Measurements from ENCODE around the gene ATXN1.
A peak's percentile ranks its signal among the peaks of the same experiment; 100 is the strongest.

Gene ATXN1

GRCh38 chr6:16582446-16583143 lies 178.7 kb downstream of the ATXN1 start:
- no peak for DNase-seq (ENCODE audit: extremely low spot score)
- POLR2A ChIA-PET, result no interaction called here
- TF ChIP-seq ELF4 (IDR thresholded peaks at IDR 0.05), result no peak
- no peak for TF ChIP-seq ZNF384 (IDR thresholded peaks at IDR 0.05)
- no peak for TF ChIP-seq NFRKB (IDR thresholded peaks at IDR 0.05)
- TF ChIP-seq, protein P1, sequence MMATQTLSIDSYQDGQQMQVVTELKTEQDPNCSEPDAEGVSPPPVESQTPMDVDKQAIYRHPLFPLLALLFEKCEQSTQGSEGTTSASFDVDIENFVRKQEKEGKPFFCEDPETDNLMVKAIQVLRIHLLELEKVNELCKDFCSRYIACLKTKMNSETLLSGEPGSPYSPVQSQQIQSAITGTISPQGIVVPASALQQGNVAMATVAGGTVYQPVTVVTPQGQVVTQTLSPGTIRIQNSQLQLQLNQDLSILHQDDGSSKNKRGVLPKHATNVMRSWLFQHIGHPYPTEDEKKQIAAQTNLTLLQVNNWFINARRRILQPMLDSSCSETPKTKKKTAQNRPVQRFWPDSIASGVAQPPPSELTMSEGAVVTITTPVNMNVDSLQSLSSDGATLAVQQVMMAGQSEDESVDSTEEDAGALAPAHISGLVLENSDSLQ (IDR thresholded peaks at IDR 0.05), result 0 out of 2 replicates have a peak, but pooled peaks have one; percentile 11
- CTCF ChIA-PET, result no interaction called here

DNA sequence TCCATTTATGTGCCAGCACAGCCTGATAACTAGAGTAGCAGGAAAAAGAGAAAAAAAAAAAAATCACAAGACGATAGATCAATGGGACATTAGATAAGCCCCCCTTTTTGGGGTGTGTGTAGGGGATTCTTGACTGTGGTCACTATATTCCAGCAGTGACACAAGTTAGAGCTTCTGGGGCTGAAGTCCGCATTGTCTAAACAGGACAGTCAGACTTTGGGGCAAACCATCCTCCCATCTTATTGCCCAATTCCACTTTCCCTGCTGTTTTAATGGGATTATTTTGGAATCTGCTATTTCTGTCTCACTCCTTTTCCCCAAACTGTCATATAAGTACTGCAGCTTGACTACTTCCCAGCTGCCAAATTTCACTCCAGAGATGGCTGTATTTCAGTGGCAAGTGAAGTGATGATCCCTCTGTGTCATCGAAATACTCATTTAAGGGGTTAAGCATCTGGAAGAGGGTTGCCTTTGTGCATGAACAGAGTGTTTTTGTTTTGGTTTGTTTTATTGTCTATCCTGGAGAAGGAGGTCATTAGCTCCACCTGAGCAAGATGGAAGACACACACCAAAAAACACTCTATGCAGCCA lies 182.5 kb downstream of the ATXN1 start:
- CTCF ChIA-PET, result no interaction called here

DNA sequence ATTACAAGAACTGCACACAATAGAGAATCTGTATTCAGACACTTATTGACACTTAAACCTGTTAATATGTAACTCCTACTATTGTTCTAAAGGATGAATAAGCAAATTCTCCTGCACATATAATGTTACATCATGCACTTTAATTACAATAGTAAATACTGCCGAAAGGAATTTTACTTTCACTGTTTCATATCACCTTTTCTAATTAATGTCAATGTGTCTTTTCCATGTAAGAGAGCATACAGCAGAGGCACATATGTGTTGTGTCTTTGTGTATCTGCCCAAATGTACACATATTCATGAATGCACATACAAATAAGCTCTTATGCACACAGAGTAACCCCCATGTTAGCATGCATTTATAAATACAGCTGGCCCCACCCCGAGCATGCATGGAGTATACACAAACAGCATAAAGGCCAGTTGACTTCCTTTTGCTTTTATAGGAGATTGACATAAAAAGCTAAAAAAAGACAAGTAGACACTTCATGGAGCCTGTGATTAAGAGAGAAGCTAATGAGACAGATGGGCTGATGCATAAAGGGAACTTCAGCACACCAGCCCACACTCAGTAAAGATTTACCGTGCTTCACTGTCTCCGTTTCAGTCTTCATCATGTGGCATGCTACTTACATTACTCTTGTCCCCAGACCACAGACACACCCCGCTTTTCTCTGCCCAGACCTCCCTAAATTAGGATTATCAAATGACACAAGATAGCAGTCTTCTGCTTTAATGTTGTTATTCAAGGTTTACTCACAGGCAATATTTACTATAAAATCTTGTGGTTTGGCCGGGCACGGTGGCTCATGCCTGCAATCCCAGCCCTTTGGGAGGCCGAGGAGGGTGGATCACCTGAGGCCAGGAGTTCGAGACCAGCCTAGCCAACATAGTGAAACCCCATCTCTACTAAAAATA lies 184.6 kb downstream of the ATXN1 start:
- CTCF ChIA-PET, result no interaction called here
- POLR2A ChIA-PET, result no interaction called here
- no peak for DNase-seq (ENCODE audit: extremely low spot score)
- TF ChIP-seq FOXM1 (IDR thresholded peaks at IDR 0.05; ENCODE audit: borderline replicate concordance), result no peak
- TF ChIP-seq FOXK2 (IDR thresholded peaks at IDR 0.05), result no peak
- TF ChIP-seq ZNF384 (IDR thresholded peaks at IDR 0.05), result no peak
- no peak for TF ChIP-seq TARDBP (IDR thresholded peaks at IDR 0.05)
- TF ChIP-seq HDGF (IDR thresholded peaks at IDR 0.05; ENCODE audit: borderline replicate concordance), result no peak
- no peak for TF ChIP-seq SUZ12 (IDR thresholded peaks at IDR 0.05)
- no peak for TF ChIP-seq FOXA1 (IDR thresholded peaks at IDR 0.05)
- no peak for TF ChIP-seq L3MBTL2 (conservative IDR thresholded peaks at IDR 0.05)
- no peak for TF ChIP-seq ELF4 (IDR thresholded peaks at IDR 0.05)
- no peak for TF ChIP-seq LEF1 (IDR thresholded peaks at IDR 0.05; ENCODE audit: borderline replicate concordance)

More for the DNA sequence above, 182.5 kb downstream of the ATXN1 start:
- DNase-seq (ENCODE audit: extremely low spot score), result no peak
- TF ChIP-seq SP1 (IDR thresholded peaks at IDR 0.05) (no peak), FOXA1 (IDR thresholded peaks at IDR 0.05) (no peak), L3MBTL2 (conservative IDR thresholded peaks at IDR 0.05) (no peak), LEF1 (IDR thresholded peaks at IDR 0.05; ENCODE audit: borderline replicate concordance) (no peak), FOXK2 (IDR thresholded peaks at IDR 0.05) (no peak), CTBP1 (IDR thresholded peaks at IDR 0.05; ENCODE audit: borderline replicate concordance) (no peak), NFRKB (IDR thresholded peaks at IDR 0.05) (no peak), ELF4 (IDR thresholded peaks at IDR 0.05) (no peak), BHLHE40 (IDR thresholded peaks at IDR 0.05; ENCODE audit: borderline replicate concordance) (no peak), SUZ12 (IDR thresholded peaks at IDR 0.05) (no peak), FOXM1 (IDR thresholded peaks at IDR 0.05; ENCODE audit: borderline replicate concordance) (no peak), HDGF (IDR thresholded peaks at IDR 0.05; ENCODE audit: borderline replicate concordance) (no peak)
- POLR2A ChIA-PET, result no interaction called here

GRCh38 chr6:16575655-16576054 lies 185.6 kb downstream of the ATXN1 start:
- ChIA-PET POLR2A (no interaction called here), CTCF (no interaction called here)
- no peak for TF ChIP-seq BHLHE40 (IDR thresholded peaks at IDR 0.05; ENCODE audit: borderline replicate concordance)
- no peak for TF ChIP-seq FOXM1 (IDR thresholded peaks at IDR 0.05; ENCODE audit: borderline replicate concordance)
- TF ChIP-seq FOXA1 (IDR thresholded peaks at IDR 0.05), result no peak
- no peak for TF ChIP-seq ELF4 (IDR thresholded peaks at IDR 0.05)
- no peak for DNase-seq (ENCODE audit: extremely low spot score)

- TF ChIP-seq CTBP1 (IDR thresholded peaks at IDR 0.05; ENCODE audit: borderline replicate concordance) (no peak), HDGF (IDR thresholded peaks at IDR 0.05; ENCODE audit: borderline replicate concordance) (no peak), TARDBP (IDR thresholded peaks at IDR 0.05) (no peak), ARNT (IDR thresholded peaks at IDR 0.05) (no peak), BHLHE40 (IDR thresholded peaks at IDR 0.05; ENCODE audit: borderline replicate concordance) (no peak), L3MBTL2 (conservative IDR thresholded peaks at IDR 0.05) (no peak), NFRKB (IDR thresholded peaks at IDR 0.05) (no peak), FOXK2 (IDR thresholded peaks at IDR 0.05) (no peak), LEF1 (IDR thresholded peaks at IDR 0.05; ENCODE audit: borderline replicate concordance) (no peak), SP1 (IDR thresholded peaks at IDR 0.05) (no peak), FOXM1 (IDR thresholded peaks at IDR 0.05; ENCODE audit: borderline replicate concordance) (no peak), SUZ12 (IDR thresholded peaks at IDR 0.05) (no peak), FOXA1 (IDR thresholded peaks at IDR 0.05) (no peak), ELF4 (IDR thresholded peaks at IDR 0.05) (no peak), ZNF384 (IDR thresholded peaks at IDR 0.05) (no peak)
- TF ChIP-seq, protein P1 (IDR thresholded peaks at IDR 0.05), result no peak
- ChIA-PET CTCF (no interaction called here), POLR2A (no interaction called here)
- DNase-seq (ENCODE audit: extremely low spot score), result no peak
Observed at GRCh38 chr6:16572943-16573342, 188.3 kb downstream of the ATXN1 start.

DNA sequence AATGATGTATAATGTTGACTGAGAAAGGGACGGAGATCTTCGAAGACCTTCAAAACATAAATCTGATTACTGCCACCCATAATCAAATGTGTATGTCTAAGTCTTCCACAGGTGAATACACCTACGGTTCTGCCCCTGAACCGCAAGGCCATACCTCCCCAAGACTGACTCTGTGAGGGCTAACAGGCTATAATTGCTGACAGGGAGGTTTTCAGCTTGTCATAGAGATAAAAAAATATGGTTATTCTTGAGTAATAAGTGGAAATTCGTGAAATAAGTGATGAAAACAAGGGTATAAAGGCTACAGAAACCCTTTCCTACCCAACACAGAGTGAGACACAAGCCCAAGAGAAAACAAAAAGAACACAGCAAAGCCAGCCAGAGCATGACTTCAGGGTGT lies 188.9 kb downstream of the ATXN1 start:
- CTCF ChIA-PET, result no interaction called here
- POLR2A ChIA-PET, result no interaction called here
- no peak for DNase-seq (ENCODE audit: extremely low spot score)
- TF ChIP-seq L3MBTL2 (conservative IDR thresholded peaks at IDR 0.05), result no peak
- no peak for TF ChIP-seq ZNF384 (IDR thresholded peaks at IDR 0.05)
- no peak for TF ChIP-seq NFRKB (IDR thresholded peaks at IDR 0.05)
- TF ChIP-seq SP1 (IDR thresholded peaks at IDR 0.05), result no peak
- TF ChIP-seq FOXA1 (IDR thresholded peaks at IDR 0.05), result no peak
- TF ChIP-seq HDGF (IDR thresholded peaks at IDR 0.05; ENCODE audit: borderline replicate concordance), result no peak
- no peak for TF ChIP-seq SUZ12 (IDR thresholded peaks at IDR 0.05)
- TF ChIP-seq, protein P1 (IDR thresholded peaks at IDR 0.05), result no peak
- no peak for TF ChIP-seq FOXK2 (IDR thresholded peaks at IDR 0.05)
- TF ChIP-seq CTBP1 (IDR thresholded peaks at IDR 0.05; ENCODE audit: borderline replicate concordance), result no peak
- TF ChIP-seq TARDBP (IDR thresholded peaks at IDR 0.05), result no peak
- TF ChIP-seq FOXM1 (IDR thresholded peaks at IDR 0.05; ENCODE audit: borderline replicate concordance), result no peak
- no peak for TF ChIP-seq LEF1 (IDR thresholded peaks at IDR 0.05; ENCODE audit: borderline replicate concordance)
- no peak for TF ChIP-seq BHLHE40 (IDR thresholded peaks at IDR 0.05; ENCODE audit: borderline replicate concordance)
- no peak for TF ChIP-seq ELF4 (IDR thresholded peaks at IDR 0.05)
- TF ChIP-seq ARNT (IDR thresholded peaks at IDR 0.05), result no peak

Data from HEK293T (cell line).